OCI-LY3 (cell line): ENCODE measurements around the gene ZNF729.

Experiments used
- H2AFZ ChIP-seq: fragments of 200-600, 300-600 bp; shearing (Covaris generic); 2 replicates; pipeline ENCODE4 v1.6.0; 2014; ENCODE audit warnings: antibody characterized with exemption, low read depth, low read length
- H3K27ac ChIP-seq: fragments of 200-600, 300-600 bp; sonication (generic); 2 replicates; pipeline ENCODE4 v1.5.1; 2014; ENCODE audit warnings: mild to moderate bottlenecking, low read length, moderate library complexity, mixed read lengths
- H3K27me3 ChIP-seq: fragments of 200-600, 300-600 bp; sonication (generic); 2 replicates; pipeline ENCODE4 v1.6.1; 2014; ENCODE audit warnings: low read depth, low read length, mixed read lengths
- H3K36me3 ChIP-seq: fragments of 200-600, 300-600 bp; sonication (generic); replicated peaks from 2 replicates; pipeline ENCODE3; 2014; ENCODE audit warnings: low read depth, low read length, mixed read lengths
- H3K4me1 ChIP-seq: fragments of 300-600, 200-600 bp; sonication (generic); 2 replicates; pipeline ENCODE4 v1.6.1; 2014; ENCODE audit warnings: low read length, mixed read lengths
- H3K4me2 ChIP-seq: fragments of 200-600, 300-600 bp; sonication (generic); 2 replicates; pipeline ENCODE4 v1.6.1; 2014; ENCODE audit warnings: low read length, mixed read lengths
- H3K4me3 ChIP-seq: fragments of 300-600, 200-600 bp; sonication (generic); 2 replicates; pipeline ENCODE4 v1.5.1; 2014; ENCODE audit warnings: antibody characterized with exemption, mild to moderate bottlenecking, low read length, moderate library complexity
- H3K79me2 ChIP-seq: fragments of 300-600, 200-600 bp; shearing (Covaris generic); 2 replicates; pipeline ENCODE4 v1.6.1; 2014; ENCODE audit warnings: mild to moderate bottlenecking, low read length, mixed read lengths
- H3K9ac ChIP-seq: fragments of 300-600, 200-600 bp; shearing (Covaris generic); 2 replicates; pipeline ENCODE4 v1.6.0; 2014; ENCODE audit warnings: mild to moderate bottlenecking, low read length, moderate library complexity
- H3K9me3 ChIP-seq: fragments of 200-600, 300-600 bp; shearing (Covaris generic); 2 replicates; pipeline ENCODE4 v1.6.1; 2014; ENCODE audit warnings: low read length, mixed read lengths; ENCODE audit not compliant: insufficient read depth
- H4K20me1 ChIP-seq: fragments of 200-600, 300-600 bp; sonication (generic); 2 replicates; pipeline ENCODE4 v1.6.1; 2016; ENCODE audit warnings: low read length, mixed read lengths; ENCODE audit not compliant: insufficient read depth
- EZH2phosphoT487 ChIP-seq: fragments of 200-600 bp; shearing (Covaris generic); IDR thresholded peaks from 2 replicates; pipeline ENCODE4 v1.6.1; 2018; ENCODE audit warnings: antibody characterized with exemption, mixed run types, low read depth
- TF ChIP-seq, protein P1 (sequence below): fragments of 200-600, 300-600 bp; sonication (generic); IDR thresholded peaks from 2 replicates; pipeline ENCODE4 v1.5.1; 2014; ENCODE audit warnings: antibody characterized with exemption, low read length, low read depth

ZNF729 gene

DNA sequence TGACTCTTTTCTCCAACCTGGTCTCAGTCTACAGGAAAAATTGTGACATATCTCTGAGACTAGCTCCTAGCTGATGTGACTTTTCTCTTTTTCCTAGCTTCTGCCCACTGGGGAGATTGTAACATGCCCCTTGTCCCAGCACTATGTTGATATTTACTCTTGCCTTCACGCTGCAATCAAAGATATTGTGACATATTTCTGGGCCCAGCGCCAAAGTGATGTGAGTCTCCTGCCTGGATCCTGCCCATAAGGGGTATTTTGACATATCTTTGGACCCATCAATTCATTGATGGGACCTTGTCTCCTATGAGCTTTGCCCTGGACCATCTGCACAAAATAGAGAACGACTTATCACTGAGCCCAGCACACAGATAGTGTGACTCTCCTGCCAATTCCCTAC is 41.1 kb downstream of the ZNF729 start:
- Histone ChIP-seq H2AFZ (no peak overlapping the region), H3K9me3 (peaks cover 22% of the 10 kb centered on the region; the same call in 1 of the 2 replicates), H4K20me1 (no peaks in the 10 kb centered on the region), H3K9ac (no peak overlapping the region), H3K27me3 (no peaks in the 10 kb centered on the region), H3K4me2 (no peak overlapping the region), H3K27ac (no peak overlapping the region), H3K79me2 (no peaks in the 10 kb centered on the region), H3K4me1 (no peaks in the 10 kb centered on the region), H3K36me3 (no peaks in the 10 kb centered on the region), H3K4me3 (no peak overlapping the region)
- TF ChIP-seq EZH2phosphoT487, result no peak
- TF ChIP-seq, protein P1, sequence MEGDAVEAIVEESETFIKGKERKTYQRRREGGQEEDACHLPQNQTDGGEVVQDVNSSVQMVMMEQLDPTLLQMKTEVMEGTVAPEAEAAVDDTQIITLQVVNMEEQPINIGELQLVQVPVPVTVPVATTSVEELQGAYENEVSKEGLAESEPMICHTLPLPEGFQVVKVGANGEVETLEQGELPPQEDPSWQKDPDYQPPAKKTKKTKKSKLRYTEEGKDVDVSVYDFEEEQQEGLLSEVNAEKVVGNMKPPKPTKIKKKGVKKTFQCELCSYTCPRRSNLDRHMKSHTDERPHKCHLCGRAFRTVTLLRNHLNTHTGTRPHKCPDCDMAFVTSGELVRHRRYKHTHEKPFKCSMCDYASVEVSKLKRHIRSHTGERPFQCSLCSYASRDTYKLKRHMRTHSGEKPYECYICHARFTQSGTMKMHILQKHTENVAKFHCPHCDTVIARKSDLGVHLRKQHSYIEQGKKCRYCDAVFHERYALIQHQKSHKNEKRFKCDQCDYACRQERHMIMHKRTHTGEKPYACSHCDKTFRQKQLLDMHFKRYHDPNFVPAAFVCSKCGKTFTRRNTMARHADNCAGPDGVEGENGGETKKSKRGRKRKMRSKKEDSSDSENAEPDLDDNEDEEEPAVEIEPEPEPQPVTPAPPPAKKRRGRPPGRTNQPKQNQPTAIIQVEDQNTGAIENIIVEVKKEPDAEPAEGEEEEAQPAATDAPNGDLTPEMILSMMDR, result no peak

GRCh38 chr19:22331521-22331920 is 45.3 kb downstream of the ZNF729 start:
- H3K79me2 ChIP-seq, result no peaks in the 10 kb centered on the region
- H3K9me3 ChIP-seq, result 0 out of 2 replicates have a peak, but pooled peaks cover 17% of the 10 kb centered on the region
- H3K4me2 ChIP-seq, result no peak overlapping the region
- H3K27ac ChIP-seq, result no peak overlapping the region
- H3K4me3 ChIP-seq, result no peak overlapping the region
- H3K9ac ChIP-seq, result no peak overlapping the region
- no peak for TF ChIP-seq EZH2phosphoT487
- TF ChIP-seq, protein P1, result no peak
- no peaks in the 10 kb centered on the region for H4K20me1 ChIP-seq
- H3K36me3 ChIP-seq, result no peaks in the 10 kb centered on the region
- H3K27me3 ChIP-seq, result no peaks in the 10 kb centered on the region
- no peaks in the 10 kb centered on the region for H3K4me1 ChIP-seq
- no peak overlapping the region for H2AFZ ChIP-seq

DNA sequence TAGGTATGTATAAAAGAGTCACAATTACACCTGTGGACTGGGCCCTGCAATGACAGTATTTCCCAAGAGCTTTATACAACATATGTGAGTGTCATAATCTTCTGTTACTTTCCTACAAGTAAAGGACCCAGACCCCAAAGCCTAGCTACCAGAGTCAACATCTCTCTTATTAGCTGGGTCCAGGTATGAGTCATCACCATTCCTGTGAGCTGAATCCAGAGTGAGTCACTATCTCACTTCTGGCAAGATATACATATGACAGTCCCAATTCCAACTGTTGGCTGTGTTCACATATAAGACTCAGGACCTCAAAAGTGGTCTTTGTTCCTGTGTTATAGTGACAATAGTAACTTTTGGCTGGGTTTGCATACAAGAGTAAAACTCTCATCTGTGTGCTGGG is 46.7 kb downstream of the ZNF729 start:
- TF ChIP-seq, protein P1, result no peak
- no peak for TF ChIP-seq EZH2phosphoT487
- H3K27me3 ChIP-seq, result no peaks in the 10 kb centered on the region
- H4K20me1 ChIP-seq, result no peaks in the 10 kb centered on the region
- H3K4me2 ChIP-seq, result no peak overlapping the region
- H3K36me3 ChIP-seq, result no peaks in the 10 kb centered on the region
- H3K27ac ChIP-seq, result no peak overlapping the region
- H3K9ac ChIP-seq, result no peak overlapping the region
- H3K4me3 ChIP-seq, result no peak overlapping the region
- no peaks in the 10 kb centered on the region for H3K4me1 ChIP-seq
- no peaks in the 10 kb centered on the region for H3K79me2 ChIP-seq
- H2AFZ ChIP-seq, result no peak overlapping the region
- H3K9me3 ChIP-seq, result 0 out of 2 replicates have a peak, but pooled peaks cover 17% of the 10 kb centered on the region

DNA sequence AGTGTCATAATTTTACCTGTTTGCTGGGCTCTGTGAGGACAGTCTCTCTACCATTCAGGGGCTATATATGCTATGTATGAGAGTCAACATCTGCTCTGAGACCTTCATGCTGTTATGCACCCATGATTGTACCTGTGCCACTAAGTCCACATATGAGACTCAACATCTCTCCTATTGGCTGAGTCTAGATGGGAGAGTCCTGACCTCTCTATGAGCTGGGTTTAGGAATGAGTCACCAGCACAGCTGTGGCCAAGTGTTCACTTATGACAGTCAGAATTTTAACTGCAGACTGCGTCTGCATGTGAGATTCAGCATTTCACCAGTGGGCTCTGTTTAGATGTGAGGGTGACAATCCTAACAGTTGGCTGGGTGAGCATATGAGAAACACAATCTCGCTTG is 49.5 kb downstream of the ZNF729 start:
- H3K9ac ChIP-seq, result no peak overlapping the region
- no peaks in the 10 kb centered on the region for H4K20me1 ChIP-seq
- H3K36me3 ChIP-seq, result no peaks in the 10 kb centered on the region
- H3K4me2 ChIP-seq, result no peak overlapping the region
- 0 out of 2 replicates have a peak, but pooled peaks cover 9% of the 10 kb centered on the region for H3K9me3 ChIP-seq
- no peaks in the 10 kb centered on the region for H3K4me1 ChIP-seq
- H2AFZ ChIP-seq, result no peak overlapping the region
- no peak overlapping the region for H3K27ac ChIP-seq
- no peak overlapping the region for H3K4me3 ChIP-seq
- no peaks in the 10 kb centered on the region for H3K79me2 ChIP-seq
- H3K27me3 ChIP-seq, result no peaks in the 10 kb centered on the region
- TF ChIP-seq, protein P1, result no peak
- TF ChIP-seq EZH2phosphoT487, result no peak
